Stimulated activated CD4-positive, alpha-beta T cell treated with anti-CD3 and anti-CD28 coated beads, Interleukin-4, amount 100 ng/mL, for 1 hour (primary cell): Measurements from ENCODE around the gene PDZD8.

Source experiments
- DNase-seq: peaks from one replicate; pipeline ENCODE4 v3.0.0-alpha.2; 2020

PDZD8 gene

GRCh38 chr10:117277675-117278074 lies 97.6 kb downstream of the PDZD8 start:
- DNase-seq = no peak

GRCh38 chr10:117275121-117275520 lies 100.1 kb downstream of the PDZD8 start:
- DNase-seq = no peak

GRCh38 chr10:117274509-117274908 lies 100.7 kb downstream of the PDZD8 start:
- DNase-seq = no peak

- no peak for DNase-seq
Observed at GRCh38 chr10:117273980-117274379, 101.3 kb downstream of the PDZD8 start.

- no peak for DNase-seq
Observed at GRCh38 chr10:117272195-117273076, 102.8 kb downstream of the PDZD8 start.

- no peak for DNase-seq
Observed at GRCh38 chr10:117271427-117271826, 103.8 kb downstream of the PDZD8 start.

GRCh38 chr10:117268907-117269306 lies 106.3 kb downstream of the PDZD8 start:
- no peak for DNase-seq

GRCh38 chr10:117268258-117268657 lies 107.0 kb downstream of the PDZD8 start:
- no peak for DNase-seq

GRCh38 chr10:117266812-117267211 lies 108.4 kb downstream of the PDZD8 start:
- DNase-seq = no peak

- DNase-seq = no peak
Observed at GRCh38 chr10:117266400-117266799, 108.8 kb downstream of the PDZD8 start.

- no peak for DNase-seq
Observed at GRCh38 chr10:117264782-117265181, 110.5 kb downstream of the PDZD8 start.

- DNase-seq = no peak
Observed at GRCh38 chr10:117262903-117263293, 112.3 kb downstream of the PDZD8 start.

GRCh38 chr10:117262291-117262902 lies 112.8 kb downstream of the PDZD8 start:
- DNase-seq = no peak

GRCh38 chr10:117261501-117261900 lies 113.7 kb downstream of the PDZD8 start:
- no peak for DNase-seq

- DNase-seq = no peak
Observed at GRCh38 chr10:117260084-117260483, 115.2 kb downstream of the PDZD8 start.

- no peak for DNase-seq
Observed at GRCh38 chr10:117259279-117259678, 116.0 kb downstream of the PDZD8 start.

GRCh38 chr10:117257721-117258120 lies 117.5 kb downstream of the PDZD8 start:
- DNase-seq = no peak

GRCh38 chr10:117256910-117257309 lies 118.3 kb downstream of the PDZD8 start:
- DNase-seq = no peak

GRCh38 chr10:117255835-117256460 lies 119.3 kb downstream of the PDZD8 start:
- DNase-seq = no peak

- DNase-seq = no peak
Observed at GRCh38 chr10:117254774-117255735, 120.2 kb downstream of the PDZD8 start.

GRCh38 chr10:117254338-117254737 lies 120.9 kb downstream of the PDZD8 start:
- no peak for DNase-seq

- DNase-seq = no peak
Observed at GRCh38 chr10:117253908-117254307, 121.3 kb downstream of the PDZD8 start.

- DNase-seq = no peak
Observed at GRCh38 chr10:117250411-117250810, 124.8 kb downstream of the PDZD8 start.
